GM21723 (cell line): Measurements from ENCODE around the gene ZNF285.
"Not testable (repeated sequence)": the region's sequence is repeated elsewhere in the genome, so short reads cannot be mapped to it uniquely, and the experiment has no call there.

Experiments used
- ATAC-seq: cut with Tn5 transposase; IDR thresholded peaks from one replicate; pipeline ENCODE4 v1.9.1; 2021; ENCODE audit warnings: mild to moderate bottlenecking, moderate library complexity; ENCODE audit not compliant: unreplicated experiment

The ZNF285 gene

DNA sequence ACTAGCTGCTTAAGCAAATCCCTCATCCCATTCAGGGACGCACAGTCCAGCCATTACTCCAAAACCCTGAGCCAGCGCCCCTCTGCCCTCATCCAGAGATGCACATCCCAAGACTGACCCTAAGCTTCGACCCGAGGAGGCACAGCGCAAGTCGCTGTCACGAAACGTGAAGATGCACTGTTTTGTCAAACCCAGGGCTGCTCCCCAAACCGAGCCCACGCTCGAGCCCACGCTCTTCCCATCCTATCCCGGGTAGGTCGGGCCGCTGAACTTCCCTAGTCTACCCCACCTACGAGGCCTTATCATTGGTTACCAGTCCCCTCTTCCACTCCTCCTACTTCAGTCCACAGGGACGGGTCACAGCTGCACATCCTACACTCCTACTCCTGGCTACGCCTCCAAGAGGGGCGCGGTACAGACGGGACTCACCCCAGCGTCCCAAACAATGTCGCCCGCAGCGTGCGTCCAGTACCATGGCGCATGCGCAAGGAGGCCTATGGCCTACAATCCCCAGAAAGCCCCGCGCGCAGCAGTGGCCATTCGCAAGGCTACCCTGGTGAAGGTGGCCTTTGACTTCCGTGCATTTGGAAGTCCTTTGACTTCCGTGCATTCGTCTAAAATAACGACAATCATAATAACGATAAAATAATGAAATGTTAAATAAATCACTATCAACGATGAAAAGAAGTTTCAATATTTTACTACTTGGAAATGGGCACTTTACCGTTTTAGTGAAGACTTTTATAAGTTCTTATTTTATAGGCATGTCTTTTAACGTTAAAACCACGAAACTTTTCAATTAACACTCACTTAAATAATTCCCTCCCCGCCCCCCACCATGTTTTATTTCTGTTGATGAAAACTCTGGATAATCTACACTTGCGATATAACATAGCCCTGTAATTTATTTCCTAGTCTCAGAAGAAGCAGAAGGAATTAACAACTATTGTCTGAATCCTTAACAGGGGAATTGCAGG, at the start of gene ZNF285:
ZNF285 (minus strand) TSS at position 470 of the 977 bp plus-strand sequence. CDS start 4,395 bp downstream, outside the sequence.
- peak; percentile 55 for ATAC-seq

GRCh38 chr19:44447916-44448674, 46.7 kb upstream of the ZNF285 start, which contains the start of gene ZNF229:
TSS of gene ZNF229 (minus strand) at chr19:44448472. CDS start at chr19:44442847, 5,625 bp downstream.
- ATAC-seq: no peak

GRCh38 chr19:44438441-44438840, 37.0 kb upstream of the ZNF285 start:
- ATAC-seq: no peak

DNA sequence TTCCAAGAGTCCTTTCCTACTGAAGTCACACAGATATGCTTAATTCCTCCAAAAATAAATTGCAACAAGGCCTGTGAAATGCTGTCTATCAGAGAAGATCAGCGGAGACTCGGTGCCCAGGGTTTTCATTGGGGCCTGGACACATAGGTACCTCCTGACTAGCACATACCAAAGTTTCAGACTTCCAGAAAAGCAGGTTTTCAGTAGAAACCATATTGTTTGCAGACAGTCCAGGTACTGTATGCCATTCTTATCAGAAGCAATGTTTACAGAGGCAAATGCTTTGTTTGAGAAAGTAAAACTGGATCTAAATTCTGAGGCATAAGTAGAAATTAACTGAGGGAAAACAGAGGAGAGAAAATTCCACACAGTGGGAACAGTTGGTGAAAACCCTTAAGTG, 34.0 kb upstream of the ZNF285 start:
- ATAC-seq: no peak

- ATAC-seq: no peak
These were observed 29.5 kb upstream of the ZNF285 start for GRCh38 chr19:44430956-44431355.

- ATAC-seq: not testable (repeated sequence)
These were observed 14.1 kb upstream of the ZNF285 start for GRCh38 chr19:44415553-44415952.

DNA sequence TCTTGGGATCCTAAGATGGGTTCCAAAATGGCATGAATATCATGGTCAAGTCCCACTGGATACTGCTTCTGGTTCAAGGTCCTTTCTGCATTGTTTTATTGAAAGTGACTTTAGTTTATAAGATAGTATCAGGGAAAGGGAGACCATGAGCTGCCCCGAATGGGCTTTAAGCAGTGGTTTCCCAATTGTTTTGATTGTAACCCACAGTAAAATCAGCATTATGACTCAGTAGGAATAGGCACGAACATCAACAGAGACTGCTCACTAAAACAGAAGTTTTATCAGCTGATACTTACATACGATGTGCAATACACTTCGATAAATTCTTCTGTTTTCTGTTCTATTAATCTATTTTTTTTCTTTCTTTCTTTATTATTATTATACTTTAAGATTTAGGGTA, 12.1 kb downstream of the ZNF285 start:
- ATAC-seq: not testable (repeated sequence)

DNA sequence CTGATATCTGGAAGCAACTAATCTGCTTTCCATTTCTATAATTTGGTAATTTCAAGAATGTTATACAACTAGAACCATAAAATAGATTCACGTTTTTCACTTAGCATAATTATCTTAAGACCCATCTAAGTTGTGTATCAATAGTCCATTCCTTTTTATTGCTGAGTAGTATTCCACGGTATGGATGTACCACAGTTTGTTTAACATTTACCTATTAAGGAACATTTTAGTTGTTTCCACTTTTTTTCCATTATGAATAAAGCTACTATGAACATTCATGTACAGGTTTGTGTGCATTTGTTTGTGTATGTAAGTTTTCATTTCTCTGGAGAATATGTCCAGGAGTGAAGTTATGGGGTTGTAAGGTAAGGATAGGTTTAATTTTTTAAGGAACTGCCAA, 26.6 kb downstream of the ZNF285 start:
- ATAC-seq: no peak

DNA sequence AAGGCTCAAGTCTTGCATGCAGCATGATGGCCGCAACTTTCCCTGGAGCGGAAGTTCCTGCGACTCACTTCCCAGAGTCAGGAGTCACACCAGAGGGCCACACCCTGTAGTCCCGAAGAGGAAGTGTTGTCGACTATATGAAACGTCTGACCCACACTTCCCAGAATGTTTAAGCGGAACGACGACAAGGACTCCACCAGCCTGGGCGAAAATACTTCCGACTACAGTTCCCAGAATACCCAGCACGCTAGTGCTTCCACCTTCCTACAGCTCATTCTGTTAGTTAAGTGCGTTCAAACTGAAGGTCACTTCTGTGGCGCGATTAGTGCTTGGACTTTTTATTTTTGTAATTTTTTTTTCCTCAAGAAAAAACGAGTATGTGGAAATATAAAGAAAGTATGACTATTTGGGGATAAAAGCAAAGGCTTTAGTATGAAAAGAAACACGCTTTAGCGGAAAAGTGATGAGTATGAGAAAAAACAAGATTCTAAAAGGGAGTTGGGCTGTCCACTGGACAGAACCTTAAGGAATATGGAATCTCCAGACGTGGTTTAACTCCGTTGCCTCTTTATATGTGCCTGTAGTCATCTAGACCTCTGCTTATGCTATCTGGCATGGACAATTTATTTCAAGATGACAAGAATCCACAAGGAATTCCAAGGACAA, 29.5 kb downstream of the ZNF285 start:
- ATAC-seq: no peak

DNA sequence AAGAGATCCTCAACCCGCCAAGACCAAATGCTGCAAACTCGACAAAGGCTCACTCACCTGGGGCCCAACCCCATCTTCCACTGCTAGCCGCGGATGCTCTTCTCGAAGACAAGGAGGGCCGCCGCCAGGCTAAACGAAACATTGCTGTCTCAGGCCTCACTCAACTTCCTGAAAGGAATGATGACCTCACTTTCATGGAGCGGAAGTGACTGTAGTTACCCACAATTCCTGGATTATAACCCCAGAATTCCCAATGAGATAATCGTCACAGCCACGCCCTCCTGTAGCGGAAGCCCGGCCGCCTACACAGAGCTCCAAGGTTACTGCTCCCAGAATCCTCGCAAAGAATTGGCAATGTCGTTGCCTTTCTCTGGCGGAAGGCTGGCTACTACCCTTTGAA, 34.4 kb downstream of the ZNF285 start:
- ATAC-seq: no peak

DNA sequence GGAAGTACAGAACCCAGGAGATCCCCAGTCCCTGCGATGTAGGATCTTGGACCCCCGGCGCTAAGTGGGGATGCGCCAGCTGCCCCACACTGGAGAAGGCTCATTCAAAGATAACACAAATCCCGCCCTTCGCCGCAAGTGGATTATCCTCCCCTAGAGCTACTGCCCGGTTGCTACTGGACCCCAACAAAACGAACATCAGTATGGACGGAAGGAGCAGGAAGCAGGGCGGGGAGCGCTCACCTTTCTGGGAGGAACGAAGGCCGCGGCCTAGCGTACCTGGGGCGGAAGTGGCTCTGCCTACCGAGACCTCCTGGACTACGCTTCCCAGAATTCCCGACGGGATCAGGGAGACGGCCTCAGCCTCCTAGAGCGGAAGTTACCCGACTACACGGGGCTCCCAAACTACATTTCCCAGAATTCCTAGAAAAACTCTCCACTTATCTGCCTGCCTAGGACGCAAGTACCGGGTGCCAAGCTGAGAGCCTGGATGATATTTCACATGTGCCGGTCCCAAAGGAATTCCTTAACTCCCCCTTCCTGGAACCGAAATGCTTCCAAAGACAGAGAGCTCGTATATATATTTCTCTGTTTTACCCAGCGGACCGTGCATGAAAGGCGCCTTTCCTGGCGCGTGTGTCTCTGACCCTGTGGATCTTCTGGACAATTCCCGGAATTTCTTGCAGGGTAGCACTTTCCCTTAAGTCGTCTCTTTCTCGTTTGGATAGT, 44.9 kb downstream of the ZNF285 start, which contains the start of gene ZNF112:
ZNF112 (minus strand) TSS at position 298 of the 729 bp plus-strand sequence. CDS start 16,141 bp downstream, outside the sequence.
- no peak for ATAC-seq

- no peak for ATAC-seq
These were observed 54.9 kb downstream of the ZNF285 start for GRCh38 chr19:44346556-44346955.

DNA sequence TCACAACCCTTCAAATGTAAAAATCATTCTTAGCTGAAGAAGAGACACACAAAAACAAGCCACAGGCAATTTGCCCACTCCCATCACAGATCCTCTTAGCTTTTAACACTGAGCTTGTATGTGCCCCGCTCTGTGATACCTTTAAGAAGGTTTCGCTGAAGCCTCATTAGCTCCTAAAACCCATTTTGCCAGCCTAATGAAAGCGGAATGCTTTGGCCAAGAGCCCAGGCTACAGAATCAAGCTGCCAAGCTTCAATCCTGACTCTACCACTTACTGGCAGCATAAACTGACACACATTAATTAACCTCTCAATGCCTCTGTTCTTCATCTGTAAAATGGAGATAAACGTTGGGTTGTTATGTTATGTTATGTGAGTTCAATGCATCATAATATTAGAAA, 55.4 kb downstream of the ZNF285 start:
- no peak for ATAC-seq

- ATAC-seq: no peak
These were observed 57.2 kb downstream of the ZNF285 start for GRCh38 chr19:44344255-44344654.

- ATAC-seq: no peak
These were observed 59.6 kb downstream of the ZNF285 start for GRCh38 chr19:44341794-44342193.

DNA sequence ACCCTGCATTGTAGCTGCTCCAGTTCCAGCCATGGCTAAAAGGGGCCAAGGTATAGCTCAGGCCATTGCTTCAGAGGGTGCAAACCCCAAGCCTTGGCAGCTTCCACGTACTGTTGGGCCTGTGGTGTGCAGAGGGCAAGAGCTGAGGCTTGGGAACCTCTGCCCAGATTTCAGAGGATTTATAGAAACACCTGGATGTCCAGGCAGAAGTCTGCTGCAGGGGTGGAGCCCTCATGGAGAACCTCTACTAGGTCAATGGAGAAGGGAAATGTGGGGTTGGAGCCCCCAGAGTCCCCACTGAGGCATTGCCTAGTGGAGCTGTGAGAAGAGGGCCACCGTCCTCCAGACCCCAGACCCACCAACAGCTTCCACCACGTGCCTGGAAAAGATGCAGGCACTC, 66.8 kb downstream of the ZNF285 start:
- ATAC-seq: not testable (repeated sequence)
